A673 (cell line): ENCODE measurements around the gene FOXN4. TPM values are rescaled to one million over a fixed set of nuclear protein-coding genes. Genes with fewer than 3 reads are reported as not detected.

Experiments used
- BruUV-seq: library from RNA; stranded (reverse); fragments of 400-500 nt; replicated peaks from 2 replicates; lab custom pipeline; 2021; lab: Mats Ljungman, UMichigan
- CTCF ChIA-PET: fragments of 300-600 bp; sonication (Branson Sonifier 250); formaldehyde crosslinking; loops from one replicate; lab custom pipeline; 2022; ENCODE audit warnings: antibody characterized with exemption; lab: Charles Lee
- POLR2A ChIA-PET: fragments of 300-600 bp; sonication (Branson Sonifier 250); formaldehyde crosslinking; loops from one replicate; lab custom pipeline; 2022; ENCODE audit warnings: antibody characterized with exemption; ENCODE audit not compliant: low non-redundant PET; lab: Charles Lee
- DNase-seq: peaks from one replicate; pipeline ENCODE4 v3.0.0-alpha.2; 2015; ENCODE audit warnings: low spot score
- H3K27ac ChIP-seq: fragments of 200-600 bp; sonication (generic); 2 replicates; pipeline ENCODE4 v1.5.1; 2016; ENCODE audit warnings: mixed run types, low read depth, mild to moderate bottlenecking, mixed read lengths, antibody characterized with exemption, low read length; ENCODE audit not compliant: poor library complexity, severe bottlenecking
- H3K27me3 ChIP-seq: fragments of 200-600 bp; sonication (generic); replicated peaks from 2 replicates; pipeline ENCODE4 v1.6.1; 2017; ENCODE audit warnings: mixed run types, low read depth, mild to moderate bottlenecking, mixed read lengths, antibody characterized with exemption, low read length; ENCODE audit not compliant: insufficient read depth, poor library complexity
- H3K36me3 ChIP-seq: fragments of 200-600 bp; sonication (generic); 2 replicates; pipeline ENCODE4 v1.6.1; 2016; ENCODE audit warnings: mixed run types, mild to moderate bottlenecking, mixed read lengths, antibody characterized with exemption, low read length; ENCODE audit not compliant: insufficient read depth, poor library complexity, severe bottlenecking
- H3K4me1 ChIP-seq: fragments of 200-600 bp; sonication (generic); 2 replicates; pipeline ENCODE4 v1.6.1; 2017; ENCODE audit warnings: mixed run types, mild to moderate bottlenecking, mixed read lengths, antibody characterized with exemption, low read length; ENCODE audit not compliant: insufficient read depth, poor library complexity, severe bottlenecking
- H3K4me3 ChIP-seq: fragments of 200-600 bp; sonication (generic); 2 replicates; pipeline ENCODE4 v1.5.1; 2016; ENCODE audit warnings: low read depth, mixed run types, mild to moderate bottlenecking, mixed read lengths, low read length; ENCODE audit not compliant: poor library complexity, severe bottlenecking
- H3K9me3 ChIP-seq: fragments of 200-600 bp; sonication (generic); 2 replicates; pipeline ENCODE4 v1.6.1; 2016; ENCODE audit warnings: mixed run types, low read depth, mild to moderate bottlenecking, mixed read lengths, antibody characterized with exemption, low read length; ENCODE audit not compliant: poor library complexity, severe bottlenecking
- CTCF ChIP-seq: fragments of 300-800, 200-600 bp; sonication (generic); conservative IDR thresholded peaks from 2 replicates; pipeline ENCODE4 v1.5.1; 2017; ENCODE audit warnings: low read depth, mild to moderate bottlenecking, antibody characterized with exemption, low read length, moderate library complexity, mixed read lengths
- EZH2 ChIP-seq: fragments of 200-600 bp; sonication (generic); IDR thresholded peaks from 2 replicates; pipeline ENCODE4 v1.6.1; 2017; ENCODE audit warnings: borderline replicate concordance, low read depth, mild to moderate bottlenecking, mixed read lengths, antibody characterized with exemption, low read length; ENCODE audit not compliant: poor library complexity, severe bottlenecking
- intact Hi-C: fragments of 100-400 bp; cut with micrococcal nuclease; formaldehyde crosslinking; loops from one replicate; pipeline ENCODE4 v1.10.0; 2022; ENCODE audit not compliant: unreplicated experiment
- total RNA-seq: library from RNA; stranded (reverse); gene quantifications from 2 replicates; pipeline ENCODE4 v1.2.3, GENCODE V29; 2021

Gene FOXN4
- total RNA-seq, 1 experiment from 2014 or later = not detected

GRCh38 chr12:109236257-109236656, 72.8 kb downstream of the FOXN4 start:
- no peak overlapping the region for H3K27ac ChIP-seq
- intact Hi-C loops = no loop called here
- no TSS peak for BruUV-seq
- ChIA-PET POLR2A (no interaction called here), CTCF (no interaction called here)
- TF ChIP-seq CTCF (no peak), EZH2 (no peak)
- H3K27me3 ChIP-seq = no peaks in the 10 kb centered on the region
- no peak overlapping the region for H3K4me3 ChIP-seq
- H3K9me3 ChIP-seq = no peaks in the 10 kb centered on the region
- DNase-seq = no peak
- no peaks in the 10 kb centered on the region for H3K36me3 ChIP-seq
- no peaks in the 10 kb centered on the region for H3K4me1 ChIP-seq

- intact Hi-C loops = no loop called here
- no peaks in the 10 kb centered on the region for H3K27me3 ChIP-seq
- H3K36me3 ChIP-seq = no peaks in the 10 kb centered on the region
- no TSS peak for BruUV-seq
- H3K9me3 ChIP-seq = no peaks in the 10 kb centered on the region
- TF ChIP-seq EZH2 (no peak), CTCF (no peak)
- H3K27ac ChIP-seq = no peak overlapping the region
- POLR2A ChIA-PET = no interaction called here
- H3K4me1 ChIP-seq = no peaks in the 10 kb centered on the region
- DNase-seq = no peak
- CTCF ChIA-PET = no interaction called here
- no peak overlapping the region for H3K4me3 ChIP-seq
These were observed 75.1 kb downstream of the FOXN4 start for GRCh38 chr12:109234012-109234411.

GRCh38 chr12:109232731-109233130, 76.4 kb downstream of the FOXN4 start:
- DNase-seq = no peak
- no peaks in the 10 kb centered on the region for H3K9me3 ChIP-seq
- ChIA-PET POLR2A (no interaction called here), CTCF (no interaction called here)
- no TSS peak for BruUV-seq
- H3K4me3 ChIP-seq = no peak overlapping the region
- H3K4me1 ChIP-seq = no peaks in the 10 kb centered on the region
- TF ChIP-seq CTCF (no peak), EZH2 (no peak)
- no peaks in the 10 kb centered on the region for H3K27me3 ChIP-seq
- H3K36me3 ChIP-seq = no peaks in the 10 kb centered on the region
- H3K27ac ChIP-seq = no peak overlapping the region
- intact Hi-C loops = no loop called here
